ENCODE measurements around the gene NCOA7.
"Not testable (repeated sequence)": the region's sequence is repeated elsewhere in the genome, so short reads cannot be mapped to it uniquely, and the experiment has no call there.

Gene NCOA7

DNA sequence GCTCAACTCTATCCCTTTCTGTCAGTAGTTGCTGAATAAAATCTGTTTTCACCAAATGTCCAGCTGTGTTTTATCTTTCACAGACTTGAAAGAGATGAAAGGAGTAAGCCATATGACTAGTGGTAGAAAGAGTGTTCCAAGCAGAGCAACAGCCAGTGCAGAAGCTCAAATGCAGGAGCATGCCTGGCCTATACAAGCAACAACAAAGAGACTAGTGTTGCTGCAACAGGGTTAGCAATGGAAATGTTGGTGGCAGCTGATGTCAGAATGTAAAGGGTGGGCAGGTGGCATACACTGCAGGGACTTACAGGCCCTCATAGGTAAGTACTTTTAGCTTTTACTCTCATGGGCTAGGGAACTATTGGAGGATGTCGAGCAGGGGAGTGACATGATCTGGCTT, 160.6 kb downstream of the NCOA7 start:
- DNase-seq, result no peak

DNA sequence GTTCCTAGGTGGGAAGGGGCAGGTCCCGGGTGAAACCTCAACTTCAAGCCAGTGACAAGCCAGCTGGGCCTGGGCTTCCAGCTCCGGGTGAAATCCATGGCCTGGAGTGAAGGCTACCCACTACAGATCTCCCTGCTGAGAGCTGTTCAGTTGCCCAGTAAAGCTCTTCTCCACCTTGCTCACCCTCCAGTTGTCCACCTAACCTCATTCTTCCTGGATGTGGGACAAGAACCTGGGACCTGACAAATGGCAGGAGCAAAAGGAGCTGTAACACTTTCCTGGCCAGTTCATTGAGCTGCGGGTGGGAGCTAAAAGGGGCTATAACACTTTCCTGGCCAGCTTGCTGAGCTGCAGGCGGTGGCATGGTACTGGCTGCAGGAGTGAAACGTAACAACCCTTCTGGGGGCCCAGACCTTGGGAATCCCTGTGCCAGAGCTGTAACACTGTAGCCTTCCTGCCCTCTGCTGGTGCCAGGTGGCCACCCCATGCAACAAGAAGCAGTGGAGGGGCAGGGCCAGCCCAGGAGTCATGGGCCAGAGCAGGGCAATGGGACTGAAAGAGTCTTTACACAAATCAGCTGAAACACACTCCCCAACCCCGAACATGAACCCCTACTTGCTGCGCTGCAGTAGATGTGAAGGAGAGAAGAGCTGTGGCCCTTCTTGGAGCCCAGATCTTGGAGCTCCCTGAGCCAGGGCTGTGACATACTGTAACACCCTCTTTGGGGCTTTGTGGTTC, 162.2 kb downstream of the NCOA7 start:
- DNase-seq, result peak in 3 of 4 experiments; percentile 36 to 54 (median 37)

DNA sequence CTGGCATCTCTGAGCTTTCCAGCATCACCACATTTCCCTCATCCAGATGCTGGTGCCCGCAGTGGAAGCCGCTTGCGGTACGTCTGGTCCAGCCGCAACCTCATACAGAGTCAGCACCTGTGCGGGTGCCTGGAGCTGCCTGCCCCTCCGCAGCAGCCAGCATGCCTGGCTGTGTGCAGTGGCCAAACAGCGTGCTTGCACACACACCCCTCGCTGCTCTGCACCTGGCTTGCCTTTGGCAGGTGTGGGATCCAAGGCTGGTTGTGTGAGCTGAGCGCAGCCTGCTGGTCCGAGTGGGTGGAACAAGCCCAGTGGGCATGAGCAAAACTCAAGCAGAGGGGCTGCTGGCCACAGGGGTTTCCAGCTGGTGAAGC, 162.7 kb downstream of the NCOA7 start:
- no peak for DNase-seq

DNA sequence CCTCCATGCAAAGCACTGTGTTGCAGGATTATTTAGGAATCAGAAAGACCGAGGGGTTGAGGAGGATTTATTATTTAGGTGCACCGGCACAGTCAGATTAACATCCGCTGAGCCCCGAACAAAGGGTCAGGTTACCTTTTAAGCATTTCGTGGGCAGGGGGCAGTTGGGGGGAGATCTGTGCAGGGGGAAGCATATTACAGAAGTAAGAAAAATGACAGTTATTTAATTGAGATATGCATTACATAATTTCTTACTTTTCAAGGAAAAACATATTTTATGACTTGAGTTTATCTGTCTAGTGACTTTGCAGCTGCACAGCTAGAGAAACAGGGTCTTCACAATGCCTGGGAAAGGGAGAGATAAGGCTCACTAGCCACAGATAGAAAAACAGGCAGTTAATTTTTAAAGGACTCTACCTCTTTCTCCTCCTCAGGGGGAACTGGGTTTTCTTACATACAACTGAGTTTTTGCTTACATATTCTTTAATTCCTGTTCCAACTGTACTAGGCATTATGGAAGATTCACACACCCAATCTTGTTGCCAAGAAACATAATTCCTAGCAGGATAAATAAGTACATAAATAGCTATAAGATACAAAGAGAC, 164.1 kb downstream of the NCOA7 start:
- no peak for DNase-seq

DNA sequence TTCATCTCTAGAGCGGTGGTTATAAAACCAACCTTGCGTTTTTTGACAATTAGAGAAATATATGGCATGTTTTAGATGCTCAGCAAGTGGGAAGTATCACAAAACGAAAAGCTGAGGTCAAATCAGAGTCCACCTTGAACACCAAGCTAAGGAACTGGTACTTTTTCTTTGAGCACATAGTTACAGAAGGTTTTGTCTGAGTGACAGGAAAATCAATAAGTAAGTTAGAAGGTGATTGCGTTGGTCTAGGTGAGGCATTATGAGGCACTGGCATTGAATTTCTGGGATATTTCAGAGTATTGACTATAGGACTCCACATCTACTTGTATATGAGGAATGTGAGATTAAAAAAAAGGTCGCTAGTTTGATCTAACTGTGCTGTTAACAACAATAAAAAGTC, 165.2 kb downstream of the NCOA7 start:
- no peak for DNase-seq

DNA sequence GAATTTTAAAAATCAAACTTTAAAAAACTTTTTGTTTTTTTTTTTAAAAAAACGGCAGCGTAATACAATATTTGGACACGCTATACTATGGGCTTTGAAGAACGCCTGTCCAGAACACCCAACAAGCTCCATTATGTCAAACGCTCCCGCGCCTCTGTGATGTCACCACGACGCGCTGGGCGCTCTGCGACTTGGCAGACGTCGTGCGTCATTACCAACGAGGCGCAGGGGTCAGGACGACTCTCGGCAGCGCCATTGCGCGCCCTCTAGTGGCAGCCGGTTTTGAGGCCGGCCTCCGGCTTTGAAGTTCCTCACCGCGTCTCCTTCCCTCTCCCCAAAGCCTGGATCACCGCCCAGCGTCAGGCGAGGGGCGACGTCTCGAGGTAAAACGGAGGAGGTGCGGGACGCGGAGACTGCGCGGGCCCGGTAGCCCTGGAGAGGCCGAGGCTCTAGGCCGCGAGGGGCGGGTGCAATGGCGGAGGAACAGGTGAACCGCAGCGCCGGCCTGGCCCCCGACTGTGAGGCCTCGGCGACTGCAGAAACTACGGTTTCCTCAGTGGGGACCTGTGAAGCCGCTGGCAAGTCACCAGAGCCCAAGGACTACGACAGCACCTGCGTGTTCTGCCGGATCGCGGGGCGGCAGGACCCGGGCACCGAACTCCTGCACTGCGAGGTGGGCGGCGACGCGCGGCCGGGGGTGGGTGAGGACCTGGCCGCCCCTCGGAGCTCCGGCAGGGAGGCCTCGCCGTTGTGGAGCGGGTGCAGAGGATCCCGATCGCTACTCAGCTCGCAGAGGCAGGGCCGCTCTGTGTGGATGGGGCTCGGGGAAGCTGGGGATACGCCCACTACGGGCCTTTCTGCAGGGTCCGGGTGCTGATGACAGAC, 166.0 kb downstream of the NCOA7 start, which contains the start of gene HINT3:
HINT3 (plus strand) TSS at position 265 of the 885 bp plus-strand sequence; CDS start at position 473, 208 bp downstream.
- peak; percentile 99 to 100 (median 100) for DNase-seq

DNA sequence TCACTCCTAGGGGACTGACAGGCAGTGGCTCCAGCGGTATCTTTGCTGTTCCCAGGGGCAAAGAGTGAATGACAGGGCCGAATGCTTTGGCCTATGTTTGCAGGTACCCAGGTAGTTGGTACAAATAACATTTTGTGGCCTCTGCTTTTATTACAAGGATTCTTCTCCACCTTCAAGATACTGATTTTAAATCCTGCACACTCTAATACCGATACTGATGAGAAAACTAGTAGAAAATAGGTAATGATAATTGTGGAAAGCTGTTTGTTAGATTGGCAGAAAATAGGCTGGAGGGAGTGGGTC, 166.6 kb downstream of the NCOA7 start:
- no peak for DNase-seq

DNA sequence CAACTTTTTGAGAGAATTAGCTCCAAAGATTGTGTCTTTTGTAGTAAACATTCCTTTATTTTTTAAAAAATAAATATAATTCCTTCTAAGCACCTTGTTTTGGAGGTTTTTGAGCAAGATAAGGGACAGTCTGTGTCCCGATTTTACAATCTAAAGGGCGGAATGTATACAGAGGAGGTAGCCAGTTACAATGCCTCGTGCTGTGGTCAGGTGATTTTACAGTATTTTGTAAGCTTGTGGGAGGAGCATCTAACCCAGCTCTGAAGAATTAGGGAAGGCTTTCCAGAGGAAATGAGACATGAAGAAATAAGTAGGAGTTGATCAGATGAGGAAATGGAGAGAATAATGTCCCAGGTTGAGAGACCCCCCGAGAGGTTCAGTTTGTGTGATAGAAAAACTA, 167.1 kb downstream of the NCOA7 start:
- DNase-seq, result peak; percentile 71 to 89 (median 82)

DNA sequence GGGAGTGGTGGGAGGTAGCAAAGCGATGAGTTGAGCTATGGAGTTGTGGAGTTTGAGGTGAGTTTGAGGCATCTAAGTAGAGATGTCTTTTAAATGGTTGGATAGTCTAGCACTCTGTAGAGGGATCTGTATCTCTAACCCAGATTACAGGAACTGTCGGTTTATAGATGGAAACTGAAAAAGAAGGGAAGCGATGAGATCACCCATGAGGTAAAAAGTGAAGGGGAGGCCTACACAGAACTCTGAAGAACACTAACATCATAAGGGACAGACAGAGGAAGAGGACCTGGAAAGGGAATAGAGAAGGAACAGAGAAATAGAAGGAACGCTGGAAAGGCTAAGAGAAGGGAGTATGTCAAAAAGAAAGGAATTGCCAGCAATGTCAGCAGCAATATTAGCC, 168.3 kb downstream of the NCOA7 start:
- DNase-seq, result peak in 3 of 4 experiments; percentile 5 to 29 (median 22)

DNA sequence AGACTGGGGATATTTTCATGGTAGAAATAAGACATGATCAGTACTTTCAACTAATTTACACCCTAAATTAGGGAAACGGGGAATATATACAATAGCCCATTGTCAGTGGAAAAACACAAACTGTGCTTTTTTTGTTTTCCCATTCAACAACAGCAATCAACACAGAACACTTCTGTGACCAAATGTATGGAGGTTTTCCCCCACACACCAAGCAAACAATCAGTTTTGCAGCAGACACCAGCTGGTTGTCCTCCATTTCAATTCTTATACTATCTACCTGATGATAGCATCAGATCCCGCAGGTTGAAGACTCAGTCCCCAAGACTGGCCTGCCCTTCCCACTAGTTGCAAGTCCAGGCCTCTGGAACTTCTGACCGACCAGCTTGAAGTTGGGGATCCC, 170.4 kb downstream of the NCOA7 start:
- no peak for DNase-seq

DNA sequence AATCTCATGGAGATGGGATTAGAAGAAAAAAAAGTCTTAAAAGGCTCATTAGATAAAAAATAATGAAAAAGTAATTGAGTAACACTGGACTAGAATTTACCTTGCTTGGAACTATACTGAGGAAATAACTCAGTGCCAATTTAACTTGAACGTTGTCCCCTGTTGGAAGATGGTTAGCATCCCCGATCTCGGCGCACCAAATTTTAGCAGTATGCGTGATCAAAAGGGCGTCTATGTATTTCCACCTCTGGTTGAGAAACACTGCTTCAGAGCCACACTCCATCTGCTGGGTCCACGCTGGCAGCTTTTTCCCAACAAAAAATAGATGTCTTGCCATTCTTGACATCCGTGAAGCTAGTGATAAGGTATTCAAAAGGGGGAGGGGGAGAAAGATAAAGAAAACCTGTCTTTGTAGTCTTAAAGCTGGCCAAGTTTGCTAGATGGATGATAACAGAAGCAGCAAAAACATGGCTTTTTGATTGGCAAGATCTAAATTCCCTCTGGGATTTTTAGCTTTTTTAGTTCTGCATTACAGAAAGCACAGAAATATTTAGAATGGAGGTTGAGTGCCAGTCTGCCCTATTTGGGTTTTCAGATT, 172.2 kb downstream of the NCOA7 start:
- DNase-seq, result no peak

DNA sequence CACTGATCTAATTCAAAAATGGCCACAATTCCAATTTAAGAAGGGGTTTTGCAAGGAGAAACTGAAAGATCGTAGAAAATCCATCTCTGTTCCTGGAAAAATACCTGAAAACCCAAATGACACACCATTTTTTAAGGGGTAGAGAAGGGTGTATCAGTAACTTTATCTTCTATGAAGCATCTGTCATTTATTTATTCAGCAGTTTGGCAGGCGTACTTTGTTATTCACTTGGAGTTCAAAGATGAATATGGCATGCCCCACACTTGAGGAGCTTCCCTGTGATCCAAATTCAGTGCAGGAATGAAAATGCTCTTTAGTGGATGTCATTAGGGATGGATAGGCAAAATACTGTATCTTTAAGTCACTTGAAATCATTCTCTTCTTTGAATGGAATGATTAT, 173.1 kb downstream of the NCOA7 start:
- no peak for DNase-seq

DNA sequence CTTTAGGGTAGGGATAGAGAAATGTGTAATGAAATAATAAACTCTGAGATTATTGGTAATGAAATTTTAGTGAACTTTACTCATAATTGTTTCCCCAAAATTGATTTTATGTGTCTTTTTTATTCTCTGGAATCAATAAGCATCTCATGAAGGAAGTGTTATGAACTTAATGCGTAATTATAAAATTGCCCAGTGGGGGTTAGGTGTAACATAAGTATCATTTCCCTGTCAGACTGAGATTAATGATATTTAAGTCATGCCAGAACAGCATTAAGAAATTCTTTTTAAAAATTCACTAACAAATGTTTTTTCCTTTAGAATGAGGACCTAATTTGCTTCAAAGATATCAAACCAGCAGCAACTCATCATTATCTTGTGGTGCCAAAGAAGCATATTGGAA, 175.8 kb downstream of the NCOA7 start:
- DNase-seq, result no peak

DNA sequence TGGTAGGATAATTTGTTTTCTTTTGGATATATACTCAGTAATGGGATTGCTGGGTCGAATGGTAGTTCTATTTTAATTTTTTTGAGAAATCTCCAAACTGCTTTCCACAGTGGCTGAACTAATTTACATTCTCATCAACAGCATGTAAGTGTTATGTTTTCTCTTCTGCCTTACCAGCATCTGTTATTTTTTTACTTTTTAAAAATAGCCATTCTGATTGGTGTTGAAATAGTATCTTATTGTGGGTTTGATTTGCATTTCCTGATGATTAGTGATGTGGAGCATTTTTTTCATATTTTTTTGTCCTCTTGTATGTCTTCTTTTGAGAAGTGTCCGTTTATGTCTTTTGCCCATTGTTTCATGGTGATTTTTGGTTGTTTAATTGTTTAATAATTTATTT, 177.7 kb downstream of the NCOA7 start:
- no peak for DNase-seq

DNA sequence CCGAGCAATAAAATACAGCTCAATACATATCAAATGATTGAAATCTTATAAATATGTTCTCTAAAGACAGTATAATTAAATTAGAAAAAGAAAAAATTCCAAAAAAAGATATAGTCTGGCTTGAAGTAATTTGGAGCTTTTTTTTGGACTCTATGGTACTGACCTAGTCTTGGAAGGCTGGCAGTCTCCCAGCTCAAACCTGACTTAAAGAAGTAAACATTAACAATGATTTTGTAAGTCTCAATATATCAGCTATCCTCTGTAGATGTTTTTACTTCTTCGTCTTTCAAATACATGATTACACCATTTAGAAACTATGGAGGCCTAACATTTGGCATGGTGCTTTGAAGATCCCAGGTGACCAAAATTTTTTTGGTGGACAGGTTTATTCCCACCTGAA, 180.0 kb downstream of the NCOA7 start:
- no peak for DNase-seq

DNA sequence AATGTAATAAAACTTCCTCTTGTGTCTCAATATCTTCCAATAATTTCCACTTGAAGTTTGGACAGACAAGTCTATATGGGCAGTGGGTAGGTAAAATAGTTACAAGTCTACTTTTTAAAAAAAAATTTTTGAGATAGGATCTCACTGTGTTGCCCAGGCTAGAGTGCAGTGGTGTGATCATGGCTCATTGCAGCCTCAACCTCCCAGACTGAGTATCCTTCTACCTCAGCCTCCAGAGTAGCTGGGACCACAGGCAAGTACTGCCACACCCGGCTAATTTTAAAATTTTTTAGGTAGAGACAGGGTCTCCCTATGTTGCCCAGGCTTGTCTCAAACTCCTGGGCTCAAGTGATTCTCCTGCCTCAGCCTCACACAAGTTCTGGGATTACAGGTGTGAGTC, 181.7 kb downstream of the NCOA7 start:
- not testable (repeated sequence) for DNase-seq

DNA sequence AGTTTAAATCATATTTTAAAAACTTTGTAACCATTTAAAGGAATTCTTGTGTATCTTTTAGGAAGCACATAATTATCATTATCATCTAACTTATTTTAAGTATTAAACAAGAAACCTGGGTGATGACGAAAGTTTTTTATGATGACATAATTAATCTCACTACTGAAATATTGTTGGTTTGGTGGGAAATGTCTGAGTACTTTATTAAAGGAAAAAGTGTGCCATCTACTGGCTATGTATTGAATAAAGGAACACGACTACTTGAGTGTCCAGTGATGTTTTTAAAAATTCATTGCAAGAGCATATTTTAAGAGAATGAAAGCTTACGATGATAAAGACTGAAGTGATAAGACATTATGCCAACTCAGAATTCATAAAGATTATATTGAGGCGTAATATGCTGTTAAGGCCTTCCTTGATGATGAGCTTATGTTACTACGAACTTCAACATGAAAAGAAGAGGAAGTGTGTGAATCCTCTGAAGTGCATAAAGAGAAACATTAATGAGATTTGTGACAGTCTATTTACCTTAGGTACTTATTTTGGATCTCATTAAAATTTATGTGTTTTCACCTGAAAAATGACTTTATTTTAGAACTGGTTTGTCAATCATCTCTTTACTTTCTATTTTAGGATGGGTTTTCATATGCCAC, 183.6 kb downstream of the NCOA7 start:
- DNase-seq, result peak in 3 of 4 experiments; percentile 47 to 81 (median 76)

DNA sequence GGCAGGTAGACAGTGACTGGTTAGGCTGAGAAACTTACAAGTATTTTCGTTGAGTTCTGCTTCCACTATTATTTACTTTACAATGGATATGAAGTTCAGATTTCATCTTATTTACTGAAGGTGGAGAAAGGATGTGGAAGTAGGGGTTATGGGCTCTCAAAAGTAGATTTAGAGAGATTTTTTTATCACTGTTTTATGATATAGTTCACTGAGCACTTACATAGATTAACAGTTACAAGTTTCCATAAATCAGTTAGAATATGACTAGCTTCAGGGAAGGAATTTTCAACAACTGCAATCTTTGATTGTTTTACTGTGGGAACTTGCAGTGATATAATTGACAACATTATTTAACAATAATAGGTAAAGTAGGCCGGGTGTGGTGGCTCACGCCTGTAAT, 188.3 kb downstream of the NCOA7 start:
- no peak for DNase-seq

All from suppressor macrophage (primary cell).